Measurements from ENCODE around the gene NADSYN1.
"Not testable (repeated sequence)": the region's sequence is repeated elsewhere in the genome, so short reads cannot be mapped to it uniquely, and the experiment has no call there.

NADSYN1 gene

DNA sequence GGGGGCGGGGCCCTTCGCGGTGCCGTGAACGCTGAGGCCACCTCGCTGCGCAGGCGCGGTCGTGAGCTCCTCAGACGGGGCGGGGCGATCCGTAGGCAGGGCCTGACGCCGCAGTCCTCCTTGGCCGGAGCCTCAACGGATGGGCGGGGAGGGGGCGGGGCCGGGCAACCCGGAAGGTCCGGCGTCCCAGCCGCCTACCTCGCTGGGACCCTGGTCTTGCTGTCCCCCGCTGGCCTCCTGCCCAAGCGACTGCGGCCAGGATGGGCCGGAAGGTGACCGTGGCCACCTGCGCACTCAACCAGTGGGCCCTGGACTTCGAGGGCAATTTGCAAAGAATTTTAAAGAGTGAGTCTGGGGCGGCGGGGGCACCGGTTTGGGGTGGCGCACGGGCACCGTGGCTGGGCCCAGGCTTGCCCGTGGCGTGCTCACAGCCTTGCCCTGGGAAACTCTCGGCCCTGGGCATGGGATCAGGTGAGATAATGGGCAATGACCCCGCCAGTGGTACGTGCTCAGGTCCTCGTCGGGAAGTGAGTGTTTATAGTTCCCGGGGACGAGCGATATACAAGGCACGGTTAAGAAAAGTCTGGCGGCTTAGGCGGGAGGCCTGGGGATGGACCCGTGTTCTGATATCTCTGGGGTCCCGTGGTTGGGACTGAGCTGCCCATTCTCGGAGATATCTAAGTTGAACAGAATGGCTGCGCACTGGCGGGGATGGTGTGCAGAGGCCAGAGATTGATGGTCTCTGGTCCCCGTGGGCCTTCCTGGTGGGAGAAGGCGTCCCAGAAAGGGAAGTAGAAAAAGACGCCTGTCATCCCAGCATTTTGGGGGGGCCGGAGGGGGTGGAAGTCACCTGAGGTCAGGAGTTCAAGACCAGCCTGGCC lies at the start of gene NADSYN1:
NADSYN1 (plus strand) TSS at position 167 of the 881 bp plus-strand sequence; CDS start at position 261, 94 bp downstream.
- peak; percentile 89 to 92 (median 90) for DNase-seq

- no peak for DNase-seq
Observed at GRCh38 chr11:71404209-71404608, 48.8 kb upstream of the NADSYN1 start.

- no peak for DNase-seq
Observed at GRCh38 chr11:71406681-71407080, 46.3 kb upstream of the NADSYN1 start.

- DNase-seq, result no peak
Observed at GRCh38 chr11:71407356-71407755, 45.6 kb upstream of the NADSYN1 start.

- no peak for DNase-seq
Observed at GRCh38 chr11:71408826-71409225, 44.2 kb upstream of the NADSYN1 start.

GRCh38 chr11:71410363-71410966 lies 42.5 kb upstream of the NADSYN1 start:
- DNase-seq, result no peak

DNA sequence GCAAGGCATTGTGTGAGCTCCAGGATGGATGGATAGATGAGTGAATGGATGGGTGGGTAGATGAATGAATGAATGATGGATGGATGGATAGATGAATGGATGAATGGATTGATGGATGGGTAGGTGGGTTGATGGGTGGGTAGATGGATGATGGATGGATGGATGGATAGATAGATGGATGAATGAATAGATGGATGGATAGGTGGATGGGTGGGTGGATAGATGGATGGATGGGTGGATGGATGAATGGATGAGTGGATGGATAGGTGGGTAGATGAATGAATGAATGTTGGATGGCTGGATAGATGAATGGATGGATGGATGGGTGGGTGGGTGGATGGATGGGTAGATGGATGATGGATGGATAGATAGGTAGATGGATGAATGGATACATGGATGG lies 38.4 kb upstream of the NADSYN1 start:
- DNase-seq, result no peak

- no peak for DNase-seq
Observed at GRCh38 chr11:71418643-71419042, 34.4 kb upstream of the NADSYN1 start.

GRCh38 chr11:71420455-71421241 lies 32.4 kb upstream of the NADSYN1 start:
- no peak for DNase-seq

DNA sequence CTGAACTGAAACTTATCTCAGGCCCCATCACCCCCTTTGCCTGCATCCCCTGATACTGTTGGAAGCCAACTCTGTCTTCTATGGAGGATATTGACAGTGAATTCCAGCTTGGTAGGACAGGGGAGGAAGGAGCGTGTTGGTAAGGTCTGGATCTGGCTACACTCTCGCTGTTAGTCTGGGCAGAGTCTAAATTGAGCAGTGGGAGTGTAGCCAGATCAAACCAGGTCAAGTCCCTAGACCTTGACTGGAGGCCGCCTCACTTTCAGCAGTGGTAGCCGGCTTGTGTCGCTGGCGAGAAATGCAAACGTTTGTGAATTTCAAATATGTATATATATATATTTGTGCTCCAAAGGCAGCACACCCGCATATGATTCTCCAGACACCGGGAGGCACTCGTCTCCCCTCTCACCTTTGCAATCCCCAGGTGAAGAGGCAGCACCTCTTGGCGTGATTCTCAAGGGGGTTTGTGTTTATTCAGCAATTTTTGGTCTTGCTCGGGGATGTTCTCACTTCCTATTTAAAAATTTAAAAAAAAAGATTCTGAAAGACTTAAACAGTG lies 31.5 kb upstream of the NADSYN1 start:
- DNase-seq, result no peak

DNA sequence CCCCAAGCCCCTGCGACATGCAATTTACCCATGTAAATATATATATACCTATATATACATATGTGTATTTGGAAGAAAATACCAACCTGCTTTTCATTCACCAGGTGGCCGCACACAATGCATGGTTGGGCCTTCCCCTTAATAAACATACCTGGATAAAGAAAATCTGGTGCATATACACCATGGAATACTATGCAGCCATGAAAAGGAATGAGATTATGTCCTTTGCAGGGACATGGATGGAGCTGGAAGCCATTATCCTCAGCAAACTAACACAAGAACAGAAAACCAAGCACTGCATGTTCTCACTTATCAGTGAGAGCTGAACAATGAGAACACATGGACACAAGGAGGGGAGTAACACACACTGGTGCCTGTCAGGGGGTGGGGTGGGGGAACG lies 30.7 kb upstream of the NADSYN1 start:
- DNase-seq, result not testable (repeated sequence)

- no peak for DNase-seq
Observed at GRCh38 chr11:71423181-71423790, 29.7 kb upstream of the NADSYN1 start.

GRCh38 chr11:71425409-71425808 lies 27.6 kb upstream of the NADSYN1 start:
- no peak for DNase-seq

DNA sequence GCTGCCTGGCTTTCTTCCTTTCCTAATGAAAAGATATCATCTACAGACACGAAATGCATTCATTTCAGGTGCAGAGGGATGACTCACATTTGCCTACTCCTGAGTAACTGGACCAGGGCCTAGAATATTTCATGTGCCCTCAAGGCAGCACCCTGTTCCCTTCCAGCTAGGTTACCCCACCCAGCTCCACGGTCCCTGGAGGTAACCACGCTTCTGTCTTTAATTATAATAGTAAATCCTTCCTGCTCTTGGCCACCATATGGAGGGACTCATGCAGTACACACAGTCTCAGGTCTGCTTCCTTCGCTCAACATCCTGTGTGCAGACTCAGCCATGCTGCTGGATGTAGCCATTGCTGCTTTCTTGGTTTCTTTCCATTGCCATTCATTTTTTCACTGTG lies 27.1 kb upstream of the NADSYN1 start:
- DNase-seq, result no peak

GRCh38 chr11:71426413-71426812 lies 26.6 kb upstream of the NADSYN1 start:
- DNase-seq, result no peak

- DNase-seq, result no peak
Observed at GRCh38 chr11:71428861-71429435, 24.1 kb upstream of the NADSYN1 start.

DNA sequence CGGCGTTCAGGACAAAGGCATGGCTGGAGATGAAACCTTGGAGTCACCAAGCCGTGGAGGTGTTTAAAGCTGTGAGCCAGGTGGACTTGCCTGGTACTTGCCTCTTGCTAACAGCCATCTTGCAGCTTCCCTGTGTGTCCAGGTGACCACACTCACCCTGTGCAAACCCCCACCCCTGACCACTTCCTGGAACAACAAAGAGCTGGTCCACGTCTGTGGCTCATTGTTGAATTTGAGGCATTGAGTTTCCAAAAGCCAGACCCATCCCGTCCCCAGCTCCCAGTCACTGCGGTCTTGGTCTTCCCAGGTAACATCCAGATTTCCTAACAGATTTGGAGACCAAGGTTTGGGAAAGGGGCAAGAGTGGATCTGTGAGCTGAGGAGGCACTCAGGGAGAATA lies 23.3 kb upstream of the NADSYN1 start:
- no peak for DNase-seq

GRCh38 chr11:71430166-71430565 lies 22.8 kb upstream of the NADSYN1 start:
- no peak for DNase-seq

GRCh38 chr11:71431271-71431670 lies 21.7 kb upstream of the NADSYN1 start:
- DNase-seq, result no peak

DNA sequence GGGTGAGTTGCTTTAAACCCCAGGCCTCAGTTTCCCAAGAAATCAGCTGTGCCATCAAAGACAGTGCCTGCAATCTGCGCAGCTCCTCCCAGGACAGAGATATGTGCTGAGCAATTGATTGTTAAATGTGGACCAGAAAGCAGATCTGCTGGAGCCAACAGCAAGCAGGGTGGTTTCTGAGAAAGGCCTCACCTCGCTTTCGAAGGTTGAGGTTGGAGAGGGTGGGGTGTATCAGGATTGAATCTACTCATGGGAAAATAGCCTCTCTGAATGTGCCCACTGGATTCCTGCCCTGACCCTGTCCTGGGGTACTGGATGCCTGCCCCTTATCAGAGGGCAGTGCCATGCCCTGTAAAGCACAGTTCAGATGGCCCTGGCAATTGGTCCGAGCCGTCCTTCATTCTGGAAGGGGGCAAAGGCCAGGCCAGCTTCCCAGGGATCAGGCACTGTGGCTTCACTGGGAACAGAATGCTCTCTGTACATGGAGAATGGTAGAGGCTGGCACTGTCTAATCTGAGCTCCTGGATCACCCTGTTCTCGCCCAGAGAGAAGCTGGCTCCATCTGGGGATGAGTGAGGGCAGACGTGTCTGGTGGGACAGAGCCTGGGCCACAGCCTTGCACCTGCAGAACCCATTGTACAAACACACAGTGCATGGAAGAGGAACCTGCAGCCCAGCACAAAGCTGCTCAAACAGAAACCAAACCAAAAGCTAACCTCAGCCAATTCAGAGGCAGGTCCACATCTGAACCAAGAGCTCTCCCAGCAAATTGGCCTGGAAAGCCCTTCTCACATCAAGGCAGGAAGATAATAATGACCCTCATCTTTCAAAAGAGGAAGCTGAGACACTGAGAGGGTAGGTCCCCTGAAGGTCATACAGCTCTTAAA lies 20.0 kb upstream of the NADSYN1 start:
- DNase-seq, result no peak

Data from activated CD4-positive, CD25-positive, alpha-beta regulatory T cell (primary cell).